Stimulated activated CD8-positive, alpha-beta memory T cell treated with anti-CD3 and anti-CD28 coated beads, Interleukin-15, amount 100 ng/mL, for 48 hours (primary cell): ENCODE measurements around the gene NTSR1.

ENCODE experiments used
- DNase-seq, 2 donors: peaks; one replicate each; pipeline ENCODE4 v3.0.0-alpha.2; 2020; ENCODE audit warnings: low read depth in 2 of 2

The NTSR1 gene

GRCh38 chr20:62801284-62802010 is 92.8 kb downstream of the NTSR1 start:
- no peak for DNase-seq

GRCh38 chr20:62802026-62802712 is 93.5 kb downstream of the NTSR1 start:
- no peak for DNase-seq

GRCh38 chr20:62804021-62804626 is 95.5 kb downstream of the NTSR1 start:
- DNase-seq, result no peak

GRCh38 chr20:62804627-62805154 is 96.1 kb downstream of the NTSR1 start, which contains the start of gene OGFR:
Gene OGFR, plus strand, starts transcription at chr20:62804835. Its CDS starts 25 bp downstream, at chr20:62804860.
- peak; percentile 54 to 59 for DNase-seq

GRCh38 chr20:62805155-62805710 is 96.6 kb downstream of the NTSR1 start:
- no peak for DNase-seq

- no peak for DNase-seq
These were observed 97.2 kb downstream of the NTSR1 start for GRCh38 chr20:62805711-62806382.

- DNase-seq, result no peak
These were observed 97.9 kb downstream of the NTSR1 start for GRCh38 chr20:62806383-62807050.

GRCh38 chr20:62807444-62808210 is 99.0 kb downstream of the NTSR1 start:
- DNase-seq, result no peak

GRCh38 chr20:62808211-62808865 is 99.7 kb downstream of the NTSR1 start:
- peak; percentile 45 to 55 for DNase-seq

- DNase-seq, result no peak
These were observed 101.1 kb downstream of the NTSR1 start for GRCh38 chr20:62809530-62810428.

GRCh38 chr20:62811320-62811719 is 102.7 kb downstream of the NTSR1 start:
- no peak for DNase-seq

GRCh38 chr20:62811720-62812119 is 103.1 kb downstream of the NTSR1 start:
- DNase-seq, result no peak
